Activated naive CD4-positive, alpha-beta T cell treated with anti-CD3 and anti-CD28 coated beads, Interleukin-2, amount 10 ng/mL, durations not matched to agents 7 days and 5 days (primary cell): ENCODE data around the gene CCDC88C.
A peak's percentile ranks its signal among the peaks of the same experiment; 100 is the strongest.

Experiments
- CTCF ChIA-PET: fragments of 350-600 bp; sonication (Branson Sonifier 250); formaldehyde crosslinking; loops from one replicate; lab custom pipeline; 2021; ENCODE audit warnings: antibody characterized with exemption; lab: Charles Lee
- DNase-seq: peaks from one replicate; pipeline ENCODE4 v3.0.0-alpha.2; 2020
- H3K27ac Mint-ChIP-seq: one replicate; pipeline ENCODE4 v1.8.0; 2021; ENCODE audit warnings: mild to moderate bottlenecking, moderate library complexity, mixed read lengths
- H3K27me3 Mint-ChIP-seq: one replicate; pipeline ENCODE4 v1.8.0; 2021; ENCODE audit warnings: mild to moderate bottlenecking, mixed read lengths
- H3K36me3 Mint-ChIP-seq: one replicate; pipeline ENCODE4 v1.8.0; 2021; ENCODE audit warnings: mixed read lengths
- H3K4me1 Mint-ChIP-seq: one replicate; pipeline ENCODE4 v1.8.0; 2021; ENCODE audit warnings: mixed read lengths
- H3K4me3 Mint-ChIP-seq: one replicate; pipeline ENCODE4 v1.8.0; 2021; ENCODE audit warnings: mild to moderate bottlenecking, moderate library complexity, mixed read lengths
- H3K9me3 Mint-ChIP-seq: one replicate; pipeline ENCODE4 v1.8.0; 2021; ENCODE audit warnings: mixed read lengths

CCDC88C gene

GRCh38 chr14:91389150-91389549 lies 28.5 kb downstream of the CCDC88C start:
- H3K36me3 Mint-ChIP-seq: peaks cover 34% of the 10 kb centered on the region
- peak overlapping the region; percentile 86 for H3K27ac Mint-ChIP-seq
- peaks cover 88% of the 10 kb centered on the region for H3K4me1 Mint-ChIP-seq
- H3K9me3 Mint-ChIP-seq: no peaks in the 10 kb centered on the region
- H3K4me3 Mint-ChIP-seq: no peak overlapping the region
- no peak for DNase-seq
- CTCF ChIA-PET: no interaction called here
- H3K27me3 Mint-ChIP-seq: no peaks in the 10 kb centered on the region

GRCh38 chr14:91388551-91388975 lies 29.1 kb downstream of the CCDC88C start:
- H3K36me3 Mint-ChIP-seq: peaks cover 35% of the 10 kb centered on the region
- CTCF ChIA-PET: no interaction called here
- peak; percentile 72 for DNase-seq
- no peaks in the 10 kb centered on the region for H3K27me3 Mint-ChIP-seq
- H3K27ac Mint-ChIP-seq: peak overlapping the region; percentile 86
- H3K4me3 Mint-ChIP-seq: peak overlapping the region; percentile 23
- no peaks in the 10 kb centered on the region for H3K9me3 Mint-ChIP-seq
- H3K4me1 Mint-ChIP-seq: peaks cover 86% of the 10 kb centered on the region

DNA sequence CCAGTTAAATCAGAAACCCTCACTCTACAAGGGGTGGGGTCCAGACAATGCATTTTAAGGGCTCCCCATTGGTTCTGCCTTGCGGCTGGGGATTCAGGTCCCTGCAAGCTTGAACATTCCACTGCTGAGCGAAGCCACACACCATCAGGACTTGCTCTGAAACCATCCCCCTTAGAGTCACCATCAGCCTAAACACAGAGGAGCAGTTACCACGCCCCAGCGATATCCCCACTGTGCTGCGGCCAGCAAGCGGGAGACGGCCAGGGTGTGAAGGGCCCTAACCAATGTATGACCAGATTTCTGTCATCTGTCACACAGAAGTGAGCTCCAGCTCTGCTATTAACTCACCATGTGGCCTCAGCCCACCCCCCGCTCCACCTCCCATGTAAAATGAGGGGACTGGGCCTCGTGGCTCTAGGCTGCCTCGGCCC lies 29.7 kb downstream of the CCDC88C start:
- Mint-ChIP-seq H3K36me3 (peaks cover 35% of the 10 kb centered on the region), H3K9me3 (no peaks in the 10 kb centered on the region), H3K4me3 (no peak overlapping the region), H3K27ac (peak overlapping the region; percentile 86), H3K27me3 (no peaks in the 10 kb centered on the region), H3K4me1 (peaks cover 85% of the 10 kb centered on the region)
- CTCF ChIA-PET: interaction anchor here (2.4 kb wide), 1 partner anchor 10 kb away, joined by 7 read pairs; no protein-coding TSS in a partner anchor
- no peak for DNase-seq

DNA sequence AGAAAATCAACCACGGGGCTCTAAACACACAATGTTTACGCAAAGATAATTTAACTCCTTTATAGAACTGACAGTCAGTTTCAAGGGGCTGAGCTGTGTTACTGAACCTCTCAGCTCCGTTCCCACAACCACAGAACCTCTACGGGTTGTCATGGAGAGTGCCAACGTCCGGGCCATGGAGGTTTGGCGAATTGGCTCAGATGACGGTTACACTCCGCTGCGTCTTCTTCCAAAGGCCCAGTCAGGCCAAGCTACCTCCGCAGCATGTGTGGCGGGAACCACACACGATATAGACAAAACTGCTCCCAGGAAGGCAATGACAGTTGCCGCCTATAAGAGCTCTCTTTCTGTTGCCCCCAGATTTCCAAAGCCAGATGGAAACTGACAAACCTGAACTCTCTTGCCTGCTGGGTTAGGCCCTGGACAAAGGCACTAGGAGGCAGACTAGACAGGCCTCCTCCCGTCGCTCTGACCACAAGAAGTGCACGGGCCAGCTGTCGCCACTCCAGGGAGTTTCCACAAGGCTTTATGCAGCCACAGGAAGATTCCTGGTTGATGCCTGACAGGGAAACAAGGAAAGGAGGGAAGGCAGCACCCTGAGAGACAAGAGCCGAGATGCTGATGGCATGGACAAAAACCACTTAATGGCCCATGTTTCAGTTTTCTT lies 30.3 kb downstream of the CCDC88C start:
- H3K4me3 Mint-ChIP-seq: no peak overlapping the region
- H3K9me3 Mint-ChIP-seq: no peaks in the 10 kb centered on the region
- CTCF ChIA-PET: interaction anchor here (2.4 kb wide), 1 partner anchor 11 kb away, joined by 7 read pairs; no protein-coding TSS in a partner anchor
- no peaks in the 10 kb centered on the region for H3K27me3 Mint-ChIP-seq
- DNase-seq: no peak
- H3K36me3 Mint-ChIP-seq: peaks cover 38% of the 10 kb centered on the region
- peaks cover 85% of the 10 kb centered on the region for H3K4me1 Mint-ChIP-seq
- peak overlapping the region; percentile 28 for H3K27ac Mint-ChIP-seq

DNA sequence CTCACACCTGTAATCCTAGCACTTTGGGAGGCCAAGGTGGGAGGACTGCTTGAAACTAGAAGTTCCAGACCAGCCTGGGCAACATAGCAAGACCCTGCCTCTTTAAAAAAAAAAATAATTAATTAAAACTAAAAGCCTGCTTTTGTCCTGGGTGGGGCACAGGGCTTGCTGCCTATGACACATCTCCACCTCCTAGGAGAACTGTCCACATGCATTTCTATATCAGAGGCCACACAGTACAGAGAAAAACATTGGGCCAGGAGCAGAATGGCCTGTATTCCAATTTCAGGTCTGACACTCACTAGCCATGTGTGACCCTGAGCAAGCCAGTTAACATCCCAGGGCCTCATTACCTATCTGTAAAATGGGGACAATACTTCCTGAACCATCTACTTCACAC lies 31.9 kb downstream of the CCDC88C start:
- CTCF ChIA-PET: no interaction called here
- no peak for DNase-seq
- Mint-ChIP-seq H3K4me1 (peaks cover 85% of the 10 kb centered on the region), H3K9me3 (no peaks in the 10 kb centered on the region), H3K27ac (peak overlapping the region; percentile 24), H3K4me3 (no peak overlapping the region), H3K27me3 (no peaks in the 10 kb centered on the region), H3K36me3 (peaks cover 47% of the 10 kb centered on the region)

- no peaks in the 10 kb centered on the region for H3K27me3 Mint-ChIP-seq
- no peak overlapping the region for H3K27ac Mint-ChIP-seq
- H3K36me3 Mint-ChIP-seq: peaks cover 47% of the 10 kb centered on the region
- no peak overlapping the region for H3K4me3 Mint-ChIP-seq
- no peak for DNase-seq
- CTCF ChIA-PET: no interaction called here
- H3K9me3 Mint-ChIP-seq: no peaks in the 10 kb centered on the region
- peaks cover 85% of the 10 kb centered on the region for H3K4me1 Mint-ChIP-seq
These were observed 32.4 kb downstream of the CCDC88C start for GRCh38 chr14:91385224-91385623.

GRCh38 chr14:91383439-91383838 lies 34.2 kb downstream of the CCDC88C start:
- DNase-seq: no peak
- CTCF ChIA-PET: no interaction called here
- Mint-ChIP-seq H3K27ac (peak overlapping the region; percentile 11), H3K9me3 (no peaks in the 10 kb centered on the region), H3K27me3 (no peaks in the 10 kb centered on the region), H3K4me1 (peaks cover 90% of the 10 kb centered on the region), H3K36me3 (peaks cover 48% of the 10 kb centered on the region), H3K4me3 (no peak overlapping the region)

GRCh38 chr14:91381801-91382670 lies 35.6 kb downstream of the CCDC88C start:
- Mint-ChIP-seq H3K9me3 (no peaks in the 10 kb centered on the region), H3K27me3 (no peaks in the 10 kb centered on the region), H3K4me3 (no peak overlapping the region), H3K36me3 (peaks cover 52% of the 10 kb centered on the region), H3K4me1 (peaks cover 90% of the 10 kb centered on the region), H3K27ac (peak overlapping the region; percentile 75)
- DNase-seq: no peak
- CTCF ChIA-PET: no interaction called here

DNA sequence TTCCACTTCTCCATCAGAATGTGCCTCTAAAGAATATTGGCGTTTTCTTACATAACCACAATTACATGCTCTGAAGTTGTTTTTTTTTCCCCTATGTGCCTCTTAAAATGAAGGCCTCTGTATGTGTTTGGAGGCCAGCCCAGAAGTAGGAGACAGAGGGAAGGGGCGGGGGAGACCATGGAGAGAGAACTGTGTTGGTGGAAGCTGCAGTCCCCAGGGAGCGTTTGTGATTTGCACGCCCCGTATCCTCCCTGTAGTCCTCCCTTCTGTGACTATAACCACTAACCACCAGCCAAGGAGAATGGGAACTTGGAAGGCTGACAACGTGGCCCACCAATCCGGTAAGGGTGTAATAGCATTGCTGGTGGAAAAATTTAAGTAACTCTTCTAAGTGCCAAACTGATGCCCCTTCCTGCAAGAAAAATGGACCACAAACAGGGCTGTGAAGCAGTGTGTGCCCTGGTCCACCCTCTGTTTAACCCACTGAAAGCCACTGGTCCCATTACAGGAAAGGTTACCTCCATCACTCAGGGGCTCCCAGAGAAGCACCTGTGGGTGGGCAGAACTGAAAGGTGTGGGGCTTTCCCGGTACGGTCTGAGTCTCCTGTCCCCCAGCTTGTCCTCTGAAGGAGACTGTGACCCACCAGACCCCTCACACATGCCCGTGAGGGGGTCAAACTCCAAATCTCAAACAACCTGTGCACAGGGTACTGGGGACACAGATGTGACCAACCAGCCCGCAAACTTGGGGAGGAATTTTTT lies 36.8 kb downstream of the CCDC88C start:
- H3K4me1 Mint-ChIP-seq: peaks cover 93% of the 10 kb centered on the region
- H3K36me3 Mint-ChIP-seq: peaks cover 59% of the 10 kb centered on the region
- H3K27ac Mint-ChIP-seq: peak overlapping the region; percentile 28
- DNase-seq: no peak
- CTCF ChIA-PET: no interaction called here
- H3K4me3 Mint-ChIP-seq: no peak overlapping the region
- H3K27me3 Mint-ChIP-seq: no peaks in the 10 kb centered on the region
- no peaks in the 10 kb centered on the region for H3K9me3 Mint-ChIP-seq

- Mint-ChIP-seq H3K27ac (no peak overlapping the region), H3K36me3 (peaks cover 62% of the 10 kb centered on the region), H3K27me3 (no peaks in the 10 kb centered on the region), H3K4me1 (peaks cover 96% of the 10 kb centered on the region), H3K9me3 (no peaks in the 10 kb centered on the region), H3K4me3 (no peak overlapping the region)
- DNase-seq: no peak
- CTCF ChIA-PET: no interaction called here
These were observed 37.5 kb downstream of the CCDC88C start for GRCh38 chr14:91380123-91380522.

DNA sequence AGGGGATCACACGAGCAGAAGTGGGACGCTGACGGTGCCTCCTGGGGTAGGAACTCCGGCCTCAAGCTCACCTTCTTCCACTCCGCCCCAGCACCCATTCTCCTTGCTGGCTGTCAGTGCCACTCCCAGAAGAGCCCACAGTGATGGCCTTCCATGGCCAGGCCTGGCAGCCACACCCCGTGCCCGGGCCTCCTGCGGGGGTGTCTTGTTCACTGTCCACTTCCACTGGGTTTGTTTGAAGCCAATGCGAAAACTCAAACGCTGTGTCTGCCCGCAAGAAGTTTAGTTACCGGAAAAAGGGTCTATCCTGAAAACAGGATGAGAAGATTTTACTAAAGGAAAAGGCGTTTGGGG lies 38.1 kb downstream of the CCDC88C start:
- H3K36me3 Mint-ChIP-seq: peaks cover 67% of the 10 kb centered on the region
- no peaks in the 10 kb centered on the region for H3K27me3 Mint-ChIP-seq
- no peak overlapping the region for H3K4me3 Mint-ChIP-seq
- no peak for DNase-seq
- peak overlapping the region; percentile 56 for H3K27ac Mint-ChIP-seq
- peaks cover 96% of the 10 kb centered on the region for H3K4me1 Mint-ChIP-seq
- no peaks in the 10 kb centered on the region for H3K9me3 Mint-ChIP-seq
- CTCF ChIA-PET: interaction anchor here (1.2 kb wide), 1 partner anchor 19 kb away, joined by 3 read pairs; no protein-coding TSS in a partner anchor

GRCh38 chr14:91378930-91379578 lies 38.6 kb downstream of the CCDC88C start:
- H3K27me3 Mint-ChIP-seq: no peaks in the 10 kb centered on the region
- peak overlapping the region; percentile 56 for H3K27ac Mint-ChIP-seq
- peaks cover 69% of the 10 kb centered on the region for H3K36me3 Mint-ChIP-seq
- H3K9me3 Mint-ChIP-seq: no peaks in the 10 kb centered on the region
- no peak overlapping the region for H3K4me3 Mint-ChIP-seq
- DNase-seq: no peak
- H3K4me1 Mint-ChIP-seq: peaks cover 98% of the 10 kb centered on the region
- CTCF ChIA-PET: interaction anchor here (1.2 kb wide), 1 partner anchor 20 kb away, joined by 3 read pairs; no protein-coding TSS in a partner anchor

GRCh38 chr14:91377700-91378652 lies 39.6 kb downstream of the CCDC88C start:
- no peaks in the 10 kb centered on the region for H3K27me3 Mint-ChIP-seq
- CTCF ChIA-PET: interaction anchor here (0.8 to 1.8 kb wide), 4 partner anchors 20 to 43 kb away, joined by 3 read pairs; no protein-coding TSS in a partner anchor
- no peaks in the 10 kb centered on the region for H3K9me3 Mint-ChIP-seq
- no peak for DNase-seq
- peaks cover 100% of the 10 kb centered on the region for H3K4me1 Mint-ChIP-seq
- no peak overlapping the region for H3K4me3 Mint-ChIP-seq
- H3K27ac Mint-ChIP-seq: peak overlapping the region; percentile 61
- peaks cover 65% of the 10 kb centered on the region for H3K36me3 Mint-ChIP-seq
